Prostate gland (tissue), 2 donors: ENCODE results near the gene MAP9.

Experiments
- POLR2A ChIP-seq: fragments of 450-650 bp; IDR thresholded peaks from one replicate; pipeline ENCODE4 v1.6.1; 2016; ENCODE audit warnings: antibody characterized with exemption, mild to moderate bottlenecking
- TF ChIP-seq, protein P1 (sequence below), 4 experiments: fragments of 200-600 bp in 2 of 4; fragments of 450-650 bp in 2 of 4; sonication (generic) in 2 of 4; IDR thresholded peaks; 1 replicate in 3 of 4; 2 replicates in 1 of 4; pipeline ENCODE4 v1.5.1; 2016 to 2019; ENCODE audit warnings: antibody characterized with exemption in 4 of 4, mild to moderate bottlenecking in 2 of 4, moderate library complexity in 2 of 4

DNA sequence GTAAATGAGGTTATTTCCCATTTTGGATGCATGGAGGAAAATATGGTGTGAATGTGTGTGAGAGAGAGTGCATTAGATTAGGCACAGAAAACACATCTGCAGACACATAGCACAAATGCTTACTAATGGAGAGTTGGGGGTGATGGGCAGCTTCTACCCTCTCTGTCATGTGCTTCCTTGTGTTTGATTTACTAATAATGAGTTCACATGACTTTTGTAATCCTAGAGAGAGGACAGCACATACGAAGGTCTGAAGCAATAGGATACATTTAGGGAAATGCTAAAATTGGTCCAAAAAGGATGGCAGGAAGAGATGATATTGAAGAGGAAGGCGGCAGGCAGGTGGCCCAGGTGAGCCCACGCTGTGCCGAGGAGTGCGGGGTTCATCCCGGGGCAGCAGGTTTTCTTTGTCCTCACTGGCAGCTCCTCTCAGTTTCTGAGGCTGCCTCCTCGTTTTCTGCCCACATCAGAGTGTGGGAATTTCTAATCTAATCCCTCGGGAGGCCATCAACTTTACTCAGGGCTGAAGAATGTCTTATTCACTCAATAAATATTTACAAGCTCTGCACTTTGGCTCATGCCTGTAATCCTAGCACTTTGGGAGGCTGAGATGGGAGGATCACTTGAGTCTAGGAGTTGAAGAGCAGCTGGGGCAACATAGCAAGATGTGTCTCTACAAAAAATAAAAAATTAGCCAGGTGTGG is 15.9 kb upstream of the MAP9 start:
- TF ChIP-seq, protein P1, sequence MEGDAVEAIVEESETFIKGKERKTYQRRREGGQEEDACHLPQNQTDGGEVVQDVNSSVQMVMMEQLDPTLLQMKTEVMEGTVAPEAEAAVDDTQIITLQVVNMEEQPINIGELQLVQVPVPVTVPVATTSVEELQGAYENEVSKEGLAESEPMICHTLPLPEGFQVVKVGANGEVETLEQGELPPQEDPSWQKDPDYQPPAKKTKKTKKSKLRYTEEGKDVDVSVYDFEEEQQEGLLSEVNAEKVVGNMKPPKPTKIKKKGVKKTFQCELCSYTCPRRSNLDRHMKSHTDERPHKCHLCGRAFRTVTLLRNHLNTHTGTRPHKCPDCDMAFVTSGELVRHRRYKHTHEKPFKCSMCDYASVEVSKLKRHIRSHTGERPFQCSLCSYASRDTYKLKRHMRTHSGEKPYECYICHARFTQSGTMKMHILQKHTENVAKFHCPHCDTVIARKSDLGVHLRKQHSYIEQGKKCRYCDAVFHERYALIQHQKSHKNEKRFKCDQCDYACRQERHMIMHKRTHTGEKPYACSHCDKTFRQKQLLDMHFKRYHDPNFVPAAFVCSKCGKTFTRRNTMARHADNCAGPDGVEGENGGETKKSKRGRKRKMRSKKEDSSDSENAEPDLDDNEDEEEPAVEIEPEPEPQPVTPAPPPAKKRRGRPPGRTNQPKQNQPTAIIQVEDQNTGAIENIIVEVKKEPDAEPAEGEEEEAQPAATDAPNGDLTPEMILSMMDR (IDR thresholded peaks at IDR 0.05): no peak
- no peak for TF ChIP-seq POLR2A
